Measurements from ENCODE around the gene HOXA3. TPM values are rescaled to one million over a fixed set of nuclear protein-coding genes. Genes with fewer than 3 reads are reported as not detected.

HOXA3 gene
- total and polyA plus RNA-seq, 4 donors, result 3.8 to 20.8 (median 10.9) TPM

GRCh38 chr7:27170426-27171324, 18.3 kb upstream of the HOXA3 start:
- H3K4me3 ChIP-seq (ENCODE audit: low read length in 2 of 2), result no peak overlapping the region
- no peaks in the 10 kb centered on the region for H3K36me3 ChIP-seq (ENCODE audit: control insufficient read depth in 1 of 2, insufficient read depth in 2 of 2, low read length in 1 of 2)
- no peak for DNase-seq
- WGBS, 2 donors, result 49 to 56% methylated on average over 11 of the region's 11 CpGs
- H3K27me3 ChIP-seq (ENCODE audit: control insufficient read depth in 1 of 2, insufficient read depth in 2 of 2, low read length in 1 of 2), result peaks cover 0 to 1% of the 10 kb centered on the region in 2 donors
- intact Hi-C loops (cut with DNase I), result no loop called here
- no peak for ATAC-seq (ENCODE audit: low FRiP score)
- no peak overlapping the region for H3K27ac ChIP-seq (ENCODE audit: low read depth in 1 of 2, low read length in 2 of 2)
- H3K4me1 ChIP-seq (ENCODE audit: control insufficient read depth in 1 of 2, insufficient read depth in 2 of 2, low read length in 2 of 2), result no peaks in the 10 kb centered on the region
- no peaks in the 10 kb centered on the region for H3K9me3 ChIP-seq (ENCODE audit: control insufficient read depth, low read length)

GRCh38 chr7:27169658-27170425, 17.5 kb upstream of the HOXA3 start:
- Histone ChIP-seq H3K27me3 (ENCODE audit: control insufficient read depth in 1 of 2, insufficient read depth in 2 of 2, low read length in 1 of 2) (peaks cover 0 to 1% of the 10 kb centered on the region in 2 donors), H3K4me3 (ENCODE audit: low read length in 2 of 2) (no peak overlapping the region), H3K36me3 (ENCODE audit: control insufficient read depth in 1 of 2, insufficient read depth in 2 of 2, low read length in 1 of 2) (no peaks in the 10 kb centered on the region), H3K9me3 (ENCODE audit: control insufficient read depth, low read length) (no peaks in the 10 kb centered on the region), H3K4me1 (ENCODE audit: control insufficient read depth in 1 of 2, insufficient read depth in 2 of 2, low read length in 2 of 2) (no peaks in the 10 kb centered on the region), H3K27ac (ENCODE audit: low read depth in 1 of 2, low read length in 2 of 2) (no peak overlapping the region)
- peak; percentile 42 to 84 for DNase-seq
- WGBS, 2 donors, result 19% methylated on average over 28 to 46 of the region's 46 CpGs
- ATAC-seq (ENCODE audit: low FRiP score), result no peak
- intact Hi-C loops (cut with DNase I), result loop anchor here in 1 of 2 donors (2.0 to 10.0 kb wide), 2 partner anchors 965 to 1313 kb away; partner anchors contain the start of genes CBX3 and HNRNPA2B1

GRCh38 chr7:27168265-27168947, 16.0 kb upstream of the HOXA3 start:
- no peak overlapping the region for H3K27ac ChIP-seq (ENCODE audit: low read depth in 1 of 2, low read length in 2 of 2)
- ATAC-seq (ENCODE audit: low FRiP score) (peak; percentile 13), DNase-seq (peak; percentile 45 to 90)
- H3K4me3 ChIP-seq (ENCODE audit: low read length in 2 of 2), result no peak overlapping the region
- H3K4me1 ChIP-seq (ENCODE audit: control insufficient read depth in 1 of 2, insufficient read depth in 2 of 2, low read length in 2 of 2), result no peaks in the 10 kb centered on the region
- intact Hi-C loops (cut with DNase I), result loop anchor here in 1 of 2 donors (2.0 to 10.0 kb wide), 2 partner anchors 964 to 1312 kb away; partner anchors contain the start of genes CBX3 and HNRNPA2B1
- no peaks in the 10 kb centered on the region for H3K9me3 ChIP-seq (ENCODE audit: control insufficient read depth, low read length)
- peaks cover 0 to 1% of the 10 kb centered on the region in 2 donors for H3K27me3 ChIP-seq (ENCODE audit: control insufficient read depth in 1 of 2, insufficient read depth in 2 of 2, low read length in 1 of 2)
- WGBS, 2 donors, result 80 to 84% methylated on average over 25 of the region's 25 CpGs
- H3K36me3 ChIP-seq (ENCODE audit: control insufficient read depth in 1 of 2, insufficient read depth in 2 of 2, low read length in 1 of 2), result no peaks in the 10 kb centered on the region

GRCh38 chr7:27167916-27168264, 15.5 kb upstream of the HOXA3 start:
- intact Hi-C loops (cut with DNase I), result loop anchor here in 1 of 2 donors (2.0 to 10.0 kb wide), 2 partner anchors 963 to 1311 kb away; partner anchors contain the start of genes CBX3 and HNRNPA2B1
- DNase-seq, result peak; percentile 8 to 50
- H3K27me3 ChIP-seq (ENCODE audit: control insufficient read depth in 1 of 2, insufficient read depth in 2 of 2, low read length in 1 of 2), result peaks cover 0 to 1% of the 10 kb centered on the region in 2 donors
- H3K4me1 ChIP-seq (ENCODE audit: control insufficient read depth in 1 of 2, insufficient read depth in 2 of 2, low read length in 2 of 2), result no peaks in the 10 kb centered on the region
- no peak for ATAC-seq (ENCODE audit: low FRiP score)
- WGBS, 2 donors, result 76 to 91% methylated on average over 4 of the region's 4 CpGs
- no peaks in the 10 kb centered on the region for H3K9me3 ChIP-seq (ENCODE audit: control insufficient read depth, low read length)
- H3K4me3 ChIP-seq (ENCODE audit: low read length in 2 of 2), result no peak overlapping the region
- no peak overlapping the region for H3K27ac ChIP-seq (ENCODE audit: low read depth in 1 of 2, low read length in 2 of 2)
- H3K36me3 ChIP-seq (ENCODE audit: control insufficient read depth in 1 of 2, insufficient read depth in 2 of 2, low read length in 1 of 2), result no peaks in the 10 kb centered on the region

GRCh38 chr7:27166531-27167505, 14.4 kb upstream of the HOXA3 start:
- no peaks in the 10 kb centered on the region for H3K4me1 ChIP-seq (ENCODE audit: control insufficient read depth in 1 of 2, insufficient read depth in 2 of 2, low read length in 2 of 2)
- peak; percentile 47 to 86 for DNase-seq
- no peak for ATAC-seq (ENCODE audit: low FRiP score)
- H3K36me3 ChIP-seq (ENCODE audit: control insufficient read depth in 1 of 2, insufficient read depth in 2 of 2, low read length in 1 of 2), result no peaks in the 10 kb centered on the region
- H3K4me3 ChIP-seq (ENCODE audit: low read length in 2 of 2), result no peak overlapping the region
- intact Hi-C loops (cut with DNase I), result loop anchor here in 1 of 2 donors (10.0 kb wide), 1 partner anchor 962 kb away; the partner anchor contains the start of genes CBX3 and HNRNPA2B1
- no peaks in the 10 kb centered on the region for H3K9me3 ChIP-seq (ENCODE audit: control insufficient read depth, low read length)
- WGBS, 2 donors, result 44 to 55% methylated on average over 49 to 50 of the region's 50 CpGs
- no peaks in the 10 kb centered on the region for H3K27me3 ChIP-seq (ENCODE audit: control insufficient read depth in 1 of 2, insufficient read depth in 2 of 2, low read length in 1 of 2)
- H3K27ac ChIP-seq (ENCODE audit: low read depth in 1 of 2, low read length in 2 of 2), result no peak overlapping the region

- Histone ChIP-seq H3K27ac (ENCODE audit: low read depth in 1 of 2, low read length in 2 of 2) (no peak overlapping the region), H3K9me3 (ENCODE audit: control insufficient read depth, low read length) (no peaks in the 10 kb centered on the region), H3K4me3 (ENCODE audit: low read length in 2 of 2) (no peak overlapping the region), H3K27me3 (ENCODE audit: control insufficient read depth in 1 of 2, insufficient read depth in 2 of 2, low read length in 1 of 2) (no peaks in the 10 kb centered on the region), H3K4me1 (ENCODE audit: control insufficient read depth in 1 of 2, insufficient read depth in 2 of 2, low read length in 2 of 2) (no peaks in the 10 kb centered on the region), H3K36me3 (ENCODE audit: control insufficient read depth in 1 of 2, insufficient read depth in 2 of 2, low read length in 1 of 2) (no peaks in the 10 kb centered on the region)
- peak; percentile 1 for ATAC-seq (ENCODE audit: low FRiP score)
- intact Hi-C loops (cut with DNase I), result loop anchor here in 1 of 2 donors (10.0 kb wide), 1 partner anchor 961 kb away; the partner anchor contains the start of genes CBX3 and HNRNPA2B1
- WGBS, 2 donors, result 17 to 19% methylated on average over 41 to 46 of the region's 46 CpGs
- peak; percentile 44 to 78 for DNase-seq
Measured at GRCh38 chr7:27165996-27166530, 13.7 kb upstream of the HOXA3 start.

- no peaks in the 10 kb centered on the region for H3K4me1 ChIP-seq (ENCODE audit: control insufficient read depth in 1 of 2, insufficient read depth in 2 of 2, low read length in 2 of 2)
- peak; percentile 79 for ATAC-seq (ENCODE audit: low FRiP score)
- intact Hi-C loops (cut with DNase I), result loop anchor here in 1 of 2 donors (10.0 kb wide), 1 partner anchor 961 kb away; the partner anchor contains the start of genes CBX3 and HNRNPA2B1
- no peaks in the 10 kb centered on the region for H3K36me3 ChIP-seq (ENCODE audit: control insufficient read depth in 1 of 2, insufficient read depth in 2 of 2, low read length in 1 of 2)
- no peak within 1 kb of the TSS for H3K4me3 ChIP-seq (ENCODE audit: low read length in 2 of 2)
- no peaks in the 10 kb centered on the region for H3K27me3 ChIP-seq (ENCODE audit: control insufficient read depth in 1 of 2, insufficient read depth in 2 of 2, low read length in 1 of 2)
- DNase-seq, result peak; percentile 75 to 96
- 7 to 9% methylated on average over 81 to 82 of the region's 82 CpGs for WGBS, 2 donors
- H3K9me3 ChIP-seq (ENCODE audit: control insufficient read depth, low read length), result no peaks in the 10 kb centered on the region
- H3K27ac ChIP-seq (ENCODE audit: low read depth in 1 of 2, low read length in 2 of 2), result no peak within 1 kb of the TSS
Measured at GRCh38 chr7:27165089-27165995, 13.0 kb upstream of the HOXA3 start, which contains the start of gene HOXA9. HOXA9 (minus strand) TSS chr7:27165537; CDS start chr7:27165457, 80 bp downstream.

All from aorta (tissue), 5 donors.